A549 (cell line): ENCODE data around the gene LZTFL1. TPM values are rescaled to one million over a fixed set of nuclear protein-coding genes. Genes with fewer than 3 reads are reported as not detected.

Experiments
- ATAC-seq, 2 experiments: fragments of 200-7000 bp in 1 of 2; fragments of >200 bp in 1 of 2; cut with Nextera tagmentation in 1 of 2; cut with Tn5 transposase in 1 of 2; 3 replicates each; pipeline versions ENCODE4 v1.8.0 to v1.9.1; 2018 to 2020; ENCODE audit warnings: mild to moderate bottlenecking in 1 of 2, moderate library complexity in 1 of 2
- CTCF ChIA-PET: fragments of 300-600 bp; sonication (Branson Sonifier 250); formaldehyde crosslinking; extraction: SDS; loops from one replicate; lab custom pipeline; 2021; ENCODE audit warnings: antibody characterized with exemption, inconsistent platforms; lab: Yijun Ruan, JAX
- POLR2A ChIA-PET: fragments of 350-600 bp; formaldehyde crosslinking; extraction: SDS; loops from one replicate; lab custom pipeline; 2021; ENCODE audit warnings: antibody characterized with exemption, inconsistent platforms; lab: Yijun Ruan, JAX
- DNase-seq, 2 experiments: peaks; one replicate each; pipeline versions ENCODE4 v3.0.0 to v3.0.0-alpha.2; 2011 to 2016; ENCODE audit warnings: low read depth in 1 of 2, low spot score in 1 of 2
- FAIRE-seq: peaks from 2 replicates; lab custom pipeline; 2011; peaks lifted over from hg19 to GRCh38; lab: Jason Lieb, UNC
- H3K27ac ChIP-seq, 2 experiments: fragments of >200 bp; sonication (Bioruptor Twin); formaldehyde crosslinking; 3 replicates each; pipeline ENCODE4 v1.5.1; 2016 to 2017
- H3K4me1 ChIP-seq: fragments of >200 bp; sonication (Bioruptor Twin); formaldehyde crosslinking; 3 replicates; pipeline ENCODE4 v1.6.1; 2016
- H3K4me2 ChIP-seq: fragments of >200 bp; sonication (Bioruptor Twin); formaldehyde crosslinking; 3 replicates; pipeline ENCODE4 v1.6.1; 2016
- H3K4me3 ChIP-seq: fragments of >200 bp; sonication (Bioruptor Twin); formaldehyde crosslinking; 3 replicates; pipeline ENCODE4 v1.5.1; 2016
- H3K9me3 ChIP-seq: fragments of >200 bp; sonication (Bioruptor Twin); formaldehyde crosslinking; 3 replicates; pipeline ENCODE4 v1.6.1; 2016
- BCL3 ChIP-seq: fragments of >200 bp; sonication (Bioruptor Twin); formaldehyde crosslinking; IDR thresholded peaks from 3 replicates; pipeline ENCODE4 v1.6.1; 2016
- BHLHE40 ChIP-seq: IDR thresholded peaks from 2 replicates; pipeline ENCODE4 v1.6.1; 2012; ENCODE audit warnings: low read depth, low read length, inconsistent platforms
- EHMT2 ChIP-seq: fragments of 200-600 bp; sonication (generic); IDR thresholded peaks from 2 replicates; pipeline ENCODE4 v1.6.1; 2016; ENCODE audit warnings: antibody characterized with exemption, low read depth, mild to moderate bottlenecking, moderate library complexity
- ELK1 ChIP-seq: fragments of 150-350 bp; IDR thresholded peaks from 2 replicates; pipeline ENCODE4 v1.6.1; 2014; ENCODE audit warnings: low read depth, mild to moderate bottlenecking, low read length
- FOSB ChIP-seq: fragments of 250-450 bp; sonication (Bioruptor Pico); IDR thresholded peaks from 2 replicates; pipeline ENCODE4 v1.5.0; 2020; ENCODE audit warnings: mild to moderate bottlenecking, moderate library complexity
- FOXS1 ChIP-seq: fragments of 250-450 bp; sonication (Bioruptor Pico); IDR thresholded peaks from 2 replicates; pipeline ENCODE4 v1.5.0; 2020; ENCODE audit warnings: mild to moderate bottlenecking, moderate library complexity
- HES2 ChIP-seq: fragments of >200 bp; sonication (Bioruptor Twin); formaldehyde crosslinking; IDR thresholded peaks from 2 replicates; pipeline ENCODE4 v1.6.1; 2016
- HMGXB4 ChIP-seq: fragments of 250-450 bp; sonication (Bioruptor Pico); IDR thresholded peaks from 2 replicates; pipeline ENCODE4 v1.5.0; 2021; ENCODE audit warnings: mild to moderate bottlenecking, moderate library complexity, borderline replicate concordance
- KDM1A ChIP-seq: fragments of 200-600 bp; sonication (generic); IDR thresholded peaks from 2 replicates; pipeline ENCODE4 v1.6.1; 2016; ENCODE audit warnings: low read depth, mild to moderate bottlenecking
- MAX ChIP-seq: IDR thresholded peaks from 2 replicates; pipeline ENCODE4 v1.6.1; 2012
- MAZ ChIP-seq: fragments of 150-350 bp; IDR thresholded peaks from 2 replicates; pipeline ENCODE4 v1.6.1; 2014; ENCODE audit warnings: antibody characterized with exemption, low read depth, low read length, borderline replicate concordance
- RNF2 ChIP-seq: fragments of 200-600 bp; sonication (generic); IDR thresholded peaks from 2 replicates; pipeline ENCODE4 v1.6.1; 2016; ENCODE audit warnings: low read depth, mild to moderate bottlenecking, antibody characterized with exemption, moderate library complexity, borderline replicate concordance
- SREBF2 ChIP-seq: fragments of 450-650 bp; IDR thresholded peaks from 2 replicates; pipeline ENCODE4 v1.6.1; 2014; ENCODE audit warnings: mild to moderate bottlenecking, moderate library complexity
- USF2 ChIP-seq: fragments of 450-650 bp; IDR thresholded peaks from 2 replicates; pipeline ENCODE4 v1.6.1; 2014; ENCODE audit warnings: antibody characterized with exemption
- ZNF302 ChIP-seq: fragments of 250-450 bp; sonication (Bioruptor Pico); IDR thresholded peaks from 2 replicates; pipeline ENCODE4 v1.9.0; 2021; ENCODE audit warnings: inconsistent platforms, mild to moderate bottlenecking, moderate library complexity
- WGBS: methylation state at CpG from one replicate; pipeline ENCODE4 v1.1.6; 2017; ENCODE audit errors: missing lambda C conversion rate; 5-methylcytosine and 5-hydroxymethylcytosine counted together
- polyA plus RNA-seq, 4 experiments: library from polyadenylated mRNA; depleted of rRNA in 3 of 4; stranded (reverse); fragments of >200 nt; fragmentation: RNase III in 1 of 4; extraction: RNeasy Plus Mini Kit Qiagen cat#74134 plus additional on column Dnase treatment in 1 of 4; gene quantifications; 2 replicates in 3 of 4; 3 replicates in 1 of 4; pipeline ENCODE4 v1.2.3, GENCODE V29; 2011 to 2017

Gene LZTFL1
- polyA plus RNA-seq, 2 of the 4 experiments (the other 2 are of a cell fraction) = 10.8 to 25.0 TPM

- CTCF ChIA-PET = interaction anchor here (2.5 to 3.2 kb wide), 2 partner anchors 15 to 153 kb away, joined by 8 to 9 read pairs; no protein-coding TSS in a partner anchor
- H3K9me3 ChIP-seq = no peaks in the 10 kb centered on the region
- ATAC-seq (no peak), FAIRE-seq (no peak), DNase-seq (no peak)
- H3K4me2 ChIP-seq = no peak overlapping the region
- TF ChIP-seq SREBF2 (no peak), HMGXB4 (CRISPR knock-in tag) (no peak), FOSB (no peak), BHLHE40 (no peak), USF2 (no peak), RNF2 (no peak), KDM1A (no peak), MAX (no peak), HES2 (no peak), ZNF302 (CRISPR knock-in tag) (no peak), EHMT2 (no peak), ELK1 (no peak), MAZ (no peak), FOXS1 (no peak), BCL3 (no peak)
- H3K27ac ChIP-seq = no peak overlapping the region
- H3K4me3 ChIP-seq = no peak overlapping the region
- POLR2A ChIA-PET = no interaction called here
- WGBS = 40% methylated on average over 9 of the region's 17 CpGs
- no peaks in the 10 kb centered on the region for H3K4me1 ChIP-seq
These were observed 66.2 kb downstream of the LZTFL1 start for GRCh38 chr3:45775571-45776300.

- ATAC-seq (no peak), FAIRE-seq (no peak), DNase-seq (no peak)
- Histone ChIP-seq H3K4me3 (no peak overlapping the region), H3K9me3 (no peaks in the 10 kb centered on the region), H3K27ac (no peak overlapping the region), H3K4me2 (no peak overlapping the region), H3K4me1 (no peaks in the 10 kb centered on the region)
- WGBS = 37% methylated on average over 8 of the region's 8 CpGs
- ChIA-PET CTCF (interaction anchor here (2.5 to 3.2 kb wide), 2 partner anchors 14 to 154 kb away, joined by 8 to 9 read pairs; no protein-coding TSS in a partner anchor), POLR2A (no interaction called here)
- no peak for TF ChIP-seq ZNF302 (CRISPR knock-in tag)
These were observed 67.1 kb downstream of the LZTFL1 start for GRCh38 chr3:45774581-45775521.
